HG03575 (cell line): ENCODE data around the gene NSMCE3.

Source experiments
- ATAC-seq: cut with Tn5 transposase; IDR thresholded peaks from one replicate; pipeline ENCODE4 v1.9.1; 2021; ENCODE audit not compliant: unreplicated experiment, insufficient number of reproducible peaks, low FRiP score; ENCODE audit errors: extremely low read depth

NSMCE3 gene

GRCh38 chr15:29272219-29272618 lies 2.6 kb upstream of the NSMCE3 start:
- no peak for ATAC-seq

- no peak for ATAC-seq
Observed at GRCh38 chr15:29270976-29271375, 1.4 kb upstream of the NSMCE3 start.

- ATAC-seq: peak; percentile 21
Observed at GRCh38 chr15:29270169-29270955, 740 bp upstream of the NSMCE3 start.

GRCh38 chr15:29268706-29269484 lies 727 bp downstream of the NSMCE3 start:
- no peak for ATAC-seq

GRCh38 chr15:29266052-29266582 lies 3.5 kb downstream of the NSMCE3 start:
- no peak for ATAC-seq

- ATAC-seq: no peak
Observed at GRCh38 chr15:29263289-29263688, 6.3 kb downstream of the NSMCE3 start.

- ATAC-seq: no peak
Observed at GRCh38 chr15:29262738-29263137, 6.9 kb downstream of the NSMCE3 start.

GRCh38 chr15:29260896-29261295 lies 8.7 kb downstream of the NSMCE3 start:
- ATAC-seq: no peak

GRCh38 chr15:29259233-29259632 lies 10.4 kb downstream of the NSMCE3 start:
- no peak for ATAC-seq

- no peak for ATAC-seq
Observed at GRCh38 chr15:29252234-29252633, 17.4 kb downstream of the NSMCE3 start.

- no peak for ATAC-seq
Observed at GRCh38 chr15:29244544-29244943, 25.1 kb downstream of the NSMCE3 start.

- ATAC-seq: no peak
Observed at GRCh38 chr15:29244123-29244522, 25.5 kb downstream of the NSMCE3 start.

GRCh38 chr15:29242456-29243242 lies 27.0 kb downstream of the NSMCE3 start:
- no peak for ATAC-seq

- no peak for ATAC-seq
Observed at GRCh38 chr15:29241207-29241606, 28.4 kb downstream of the NSMCE3 start.

- no peak for ATAC-seq
Observed at GRCh38 chr15:29239395-29239794, 30.2 kb downstream of the NSMCE3 start.

- ATAC-seq: no peak
Observed at GRCh38 chr15:29233566-29233965, 36.1 kb downstream of the NSMCE3 start.

GRCh38 chr15:29226436-29227208 lies 43.0 kb downstream of the NSMCE3 start:
- no peak for ATAC-seq

- no peak for ATAC-seq
Observed at GRCh38 chr15:29225534-29226234, 43.9 kb downstream of the NSMCE3 start.
